ENCODE measurements around the gene PMM2. TPM values are rescaled to one million over a fixed set of nuclear protein-coding genes. Genes with fewer than 3 reads are reported as not detected.
A peak's percentile ranks its signal among the peaks of the same experiment; 100 is the strongest.
"Not testable (repeated sequence)": the region's sequence is repeated elsewhere in the genome, so short reads cannot be mapped to it uniquely, and the experiment has no call there.

The PMM2 gene
- total RNA-seq, 2 experiments from 2014 or later = 36.4 to 47.1 TPM

GRCh38 chr16:8767176-8767575, 30.5 kb upstream of the PMM2 start:
- no peak for ATAC-seq
- Mint-ChIP-seq H3K36me3 (no peaks in the 10 kb centered on the region), H3K4me1 (no peaks in the 10 kb centered on the region), H3K4me3 (no peak overlapping the region), H3K27ac (no peak overlapping the region), H3K9me3 (ENCODE audit: low read depth) (no peaks in the 10 kb centered on the region), H3K27me3 (no peaks in the 10 kb centered on the region)
- CTCF ChIA-PET = no interaction called here
- DNase-seq = no peak

- ATAC-seq (no peak), DNase-seq (no peak)
- H3K27me3 Mint-ChIP-seq = no peaks in the 10 kb centered on the region
- CTCF ChIA-PET = no interaction called here
- H3K4me1 Mint-ChIP-seq = no peaks in the 10 kb centered on the region
- no peaks in the 10 kb centered on the region for H3K9me3 Mint-ChIP-seq (ENCODE audit: low read depth)
- H3K27ac Mint-ChIP-seq = no peak overlapping the region
- no peaks in the 10 kb centered on the region for H3K36me3 Mint-ChIP-seq
- H3K4me3 Mint-ChIP-seq = no peak overlapping the region
These were observed 29.4 kb upstream of the PMM2 start for GRCh38 chr16:8768283-8768682.

GRCh38 chr16:8768692-8769091, 28.9 kb upstream of the PMM2 start:
- H3K4me3 Mint-ChIP-seq = no peak overlapping the region

DNA sequence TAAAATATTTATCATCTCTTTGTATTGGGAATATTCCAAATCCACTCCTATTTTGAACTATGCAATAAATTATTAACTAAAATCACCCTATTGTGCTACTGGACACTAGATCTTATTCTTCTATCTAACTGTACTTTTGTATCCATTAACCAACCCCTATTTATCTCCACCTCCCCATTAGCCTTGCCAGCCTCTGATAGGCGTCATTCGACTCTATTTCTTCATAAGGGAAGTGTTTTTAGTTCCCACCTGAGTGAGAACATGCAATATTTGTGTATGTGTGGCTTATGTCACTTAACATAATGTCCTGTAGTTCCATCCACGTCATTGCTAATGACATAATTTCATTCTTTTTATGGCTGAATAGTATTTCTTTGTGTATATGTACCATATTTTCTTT, 24.1 kb upstream of the PMM2 start:
- H3K4me1 Mint-ChIP-seq = no peaks in the 10 kb centered on the region
- H3K27ac Mint-ChIP-seq = no peak overlapping the region
- H3K36me3 Mint-ChIP-seq = peaks cover 5% of the 10 kb centered on the region
- CTCF ChIA-PET = no interaction called here
- no peaks in the 10 kb centered on the region for H3K9me3 Mint-ChIP-seq (ENCODE audit: low read depth)
- ATAC-seq (no peak), DNase-seq (no peak)
- H3K27me3 Mint-ChIP-seq = no peaks in the 10 kb centered on the region
- H3K4me3 Mint-ChIP-seq = no peak overlapping the region

More at GRCh38 chr16:8768692-8769091, 28.9 kb upstream of the PMM2 start:
- ATAC-seq (no peak), DNase-seq (no peak)
- H3K9me3 Mint-ChIP-seq (ENCODE audit: low read depth) = no peaks in the 10 kb centered on the region
- H3K27me3 Mint-ChIP-seq = no peaks in the 10 kb centered on the region
- H3K36me3 Mint-ChIP-seq = no peaks in the 10 kb centered on the region
- H3K27ac Mint-ChIP-seq = no peak overlapping the region
- no peaks in the 10 kb centered on the region for H3K4me1 Mint-ChIP-seq
- CTCF ChIA-PET = no interaction called here

- Mint-ChIP-seq H3K27me3 (no peaks in the 10 kb centered on the region), H3K36me3 (peaks cover 5% of the 10 kb centered on the region), H3K27ac (no peak overlapping the region), H3K4me3 (no peak overlapping the region), H3K9me3 (ENCODE audit: low read depth) (no peaks in the 10 kb centered on the region), H3K4me1 (no peaks in the 10 kb centered on the region)
- ATAC-seq = no peak
- DNase-seq = no peak
- CTCF ChIA-PET = no interaction called here
These were observed 23.4 kb upstream of the PMM2 start for GRCh38 chr16:8774208-8774607.

- Mint-ChIP-seq H3K36me3 (peaks cover 5% of the 10 kb centered on the region), H3K9me3 (ENCODE audit: low read depth) (no peaks in the 10 kb centered on the region), H3K27me3 (no peaks in the 10 kb centered on the region), H3K27ac (no peak overlapping the region), H3K4me3 (no peak overlapping the region), H3K4me1 (no peaks in the 10 kb centered on the region)
- DNase-seq (no peak), ATAC-seq (no peak)
- CTCF ChIA-PET = no interaction called here
These were observed 22.3 kb upstream of the PMM2 start for GRCh38 chr16:8775359-8775758.

- CTCF ChIA-PET = no interaction called here
- H3K27ac Mint-ChIP-seq = no peak overlapping the region
- DNase-seq (no peak), ATAC-seq (no peak)
- no peak overlapping the region for H3K4me3 Mint-ChIP-seq
- H3K4me1 Mint-ChIP-seq = no peaks in the 10 kb centered on the region
- peaks cover 5% of the 10 kb centered on the region for H3K36me3 Mint-ChIP-seq
- H3K9me3 Mint-ChIP-seq (ENCODE audit: low read depth) = no peaks in the 10 kb centered on the region
- no peaks in the 10 kb centered on the region for H3K27me3 Mint-ChIP-seq
These were observed 21.5 kb upstream of the PMM2 start for GRCh38 chr16:8776129-8776584.

DNA sequence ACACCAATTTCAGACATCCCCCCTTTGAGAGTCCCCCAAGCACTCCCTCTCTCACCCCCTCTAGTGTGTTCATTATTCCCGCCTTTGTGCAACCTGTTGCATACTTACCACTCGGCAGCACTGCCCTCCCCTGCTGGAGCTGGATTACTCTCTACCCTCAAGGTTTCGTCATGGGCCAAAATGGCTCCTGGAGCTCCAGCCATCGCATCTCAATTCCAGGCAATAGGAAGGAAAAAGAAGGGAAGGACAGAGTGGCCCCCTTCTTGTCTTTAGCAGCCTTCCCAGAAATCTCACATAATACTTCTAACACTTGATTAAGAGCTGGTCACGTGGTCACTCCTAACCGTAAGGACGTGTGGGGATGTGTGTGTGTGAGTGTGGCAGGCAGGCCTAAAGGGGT, 20.4 kb upstream of the PMM2 start:
- ATAC-seq = no peak
- Mint-ChIP-seq H3K27ac (no peak overlapping the region), H3K4me3 (no peak overlapping the region), H3K4me1 (no peaks in the 10 kb centered on the region), H3K9me3 (ENCODE audit: low read depth) (no peaks in the 10 kb centered on the region), H3K36me3 (peaks cover 5% of the 10 kb centered on the region), H3K27me3 (no peaks in the 10 kb centered on the region)
- CTCF ChIA-PET = no interaction called here
- no peak for DNase-seq

DNA sequence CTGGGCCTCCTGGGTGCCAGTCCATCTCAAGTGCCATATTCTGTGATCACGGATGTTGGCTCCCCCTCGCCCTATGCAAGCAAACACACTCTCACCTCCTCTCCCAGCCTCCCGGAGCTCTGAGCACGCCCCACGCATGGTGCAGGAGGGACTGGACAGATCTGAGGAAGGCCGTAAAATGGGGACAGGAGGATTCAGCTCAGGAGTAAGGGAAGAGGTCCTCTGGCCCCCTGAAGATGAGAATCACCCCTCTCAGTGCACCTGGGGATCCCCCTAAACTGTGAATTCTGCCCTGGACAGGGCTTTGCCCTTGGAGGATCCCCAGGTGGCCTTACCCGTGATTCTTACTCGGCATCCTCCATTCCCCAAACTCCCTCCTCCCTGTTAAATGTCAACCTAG, 15.8 kb upstream of the PMM2 start:
- Mint-ChIP-seq H3K27me3 (no peaks in the 10 kb centered on the region), H3K36me3 (no peaks in the 10 kb centered on the region), H3K4me1 (no peaks in the 10 kb centered on the region), H3K9me3 (ENCODE audit: low read depth) (no peaks in the 10 kb centered on the region), H3K27ac (no peak overlapping the region), H3K4me3 (no peak overlapping the region)
- CTCF ChIA-PET = no interaction called here
- DNase-seq (no peak), ATAC-seq (no peak)

DNA sequence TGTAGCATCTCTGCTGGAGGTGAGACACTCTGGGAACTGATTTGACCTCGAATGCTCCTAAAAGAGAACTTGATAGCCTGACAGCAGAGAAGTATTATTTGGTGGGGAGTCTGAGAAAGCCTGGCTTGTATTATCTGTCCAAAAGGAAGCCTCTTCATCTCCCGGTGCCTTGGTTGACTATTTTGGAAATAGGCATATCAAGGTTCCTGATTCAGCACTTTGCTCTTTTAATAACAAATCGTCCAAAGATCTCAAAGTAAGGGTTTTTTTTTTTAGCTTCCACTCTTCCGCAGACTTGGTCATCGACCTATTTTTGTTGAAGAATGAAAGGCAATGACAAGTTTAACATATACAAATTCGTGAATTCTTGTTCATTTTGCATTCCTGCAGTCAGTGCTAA, 15.0 kb upstream of the PMM2 start:
- Mint-ChIP-seq H3K36me3 (no peaks in the 10 kb centered on the region), H3K4me3 (no peak overlapping the region), H3K9me3 (ENCODE audit: low read depth) (no peaks in the 10 kb centered on the region), H3K4me1 (no peaks in the 10 kb centered on the region), H3K27me3 (no peaks in the 10 kb centered on the region), H3K27ac (no peak overlapping the region)
- DNase-seq = no peak
- CTCF ChIA-PET = no interaction called here
- no peak for ATAC-seq

GRCh38 chr16:8785408-8785807, 12.2 kb upstream of the PMM2 start:
- no peaks in the 10 kb centered on the region for H3K27me3 Mint-ChIP-seq

DNA sequence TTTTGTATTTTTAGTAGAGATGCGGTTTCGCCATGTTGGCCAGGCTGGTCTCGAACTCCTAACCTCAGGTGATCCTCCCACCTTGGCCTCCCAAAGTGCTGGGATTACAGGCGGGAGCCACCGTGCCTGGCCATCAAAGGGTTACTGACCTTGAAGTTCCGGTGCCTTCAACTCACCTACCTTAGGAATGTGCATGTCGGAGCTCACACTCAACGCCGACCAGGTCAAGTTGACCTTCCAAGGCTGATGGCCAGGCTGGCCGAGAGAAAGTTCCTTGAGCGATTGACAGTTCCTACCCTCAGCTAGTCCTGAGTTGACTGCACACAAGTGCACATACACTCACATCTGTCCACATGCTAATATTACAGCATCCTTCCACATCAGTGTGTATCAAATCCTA, 11.3 kb upstream of the PMM2 start:
- H3K4me3 Mint-ChIP-seq; DNase-seq; H3K4me1 Mint-ChIP-seq; ATAC-seq; H3K36me3 Mint-ChIP-seq; H3K27ac Mint-ChIP-seq; H3K27me3 Mint-ChIP-seq; CTCF ChIA-PET; H3K9me3 Mint-ChIP-seq (ENCODE audit: low read depth): not testable (repeated sequence)

More at GRCh38 chr16:8785408-8785807, 12.2 kb upstream of the PMM2 start:
- Mint-ChIP-seq H3K4me3 (no peak overlapping the region), H3K36me3 (no peaks in the 10 kb centered on the region), H3K27ac (no peak overlapping the region), H3K4me1 (no peaks in the 10 kb centered on the region), H3K9me3 (ENCODE audit: low read depth) (no peaks in the 10 kb centered on the region)
- DNase-seq (no peak), ATAC-seq (no peak)
- CTCF ChIA-PET = no interaction called here

DNA sequence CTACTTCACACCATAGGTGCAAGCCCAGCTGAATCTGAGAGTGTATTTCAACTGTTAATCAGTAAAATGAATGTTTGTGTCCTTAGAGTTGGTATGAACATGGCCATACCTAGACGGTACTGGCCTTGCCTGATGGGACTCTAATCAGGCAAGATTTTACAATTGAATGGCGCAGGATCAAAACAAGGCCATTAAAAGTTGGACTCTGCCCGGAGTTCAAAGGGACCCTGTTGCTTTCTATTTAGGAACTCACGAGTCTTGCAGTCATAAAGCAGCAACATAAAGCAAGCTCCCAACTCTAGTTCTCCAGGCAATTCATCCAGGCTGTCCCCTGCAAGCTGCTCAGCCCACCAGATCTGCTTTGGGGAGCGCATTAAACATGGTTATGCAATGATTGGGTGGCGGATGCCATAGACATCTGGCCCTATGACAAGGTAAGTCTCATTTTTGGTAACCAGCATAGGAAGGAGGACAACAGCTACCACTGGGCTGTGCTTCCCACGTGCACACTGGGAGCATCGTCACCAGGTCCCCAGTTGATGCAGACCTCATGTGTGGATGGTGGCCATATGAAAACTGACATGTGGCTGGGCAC, 9.0 kb upstream of the PMM2 start:
- no peaks in the 10 kb centered on the region for H3K36me3 Mint-ChIP-seq
- no peak overlapping the region for H3K4me3 Mint-ChIP-seq
- no peak overlapping the region for H3K27ac Mint-ChIP-seq
- CTCF ChIA-PET = interaction anchor here (1.5 kb wide), 1 partner anchor 91 kb away, joined by 4 read pairs; no protein-coding TSS in a partner anchor
- H3K9me3 Mint-ChIP-seq (ENCODE audit: low read depth) = no peaks in the 10 kb centered on the region
- H3K4me1 Mint-ChIP-seq = peaks cover 5% of the 10 kb centered on the region
- no peaks in the 10 kb centered on the region for H3K27me3 Mint-ChIP-seq
- DNase-seq = no peak
- no peak for ATAC-seq

DNA sequence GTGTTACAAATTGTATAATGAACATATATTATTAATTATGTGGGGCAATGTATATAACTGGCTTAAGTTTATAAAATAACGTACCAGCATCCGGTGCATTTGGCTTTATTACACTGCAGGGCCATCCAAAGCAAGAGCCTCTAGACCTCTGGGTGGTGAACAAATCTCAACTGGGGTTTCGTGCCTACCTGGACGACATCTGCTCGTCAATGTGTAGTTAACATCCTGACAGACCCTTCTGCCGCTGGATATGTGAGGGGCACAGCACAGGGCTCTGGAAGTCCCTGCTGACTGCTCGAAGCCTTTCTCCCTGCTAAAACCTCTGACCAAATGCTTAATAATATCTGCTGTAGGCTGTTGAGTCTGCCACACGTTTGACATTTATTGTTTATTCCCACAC, 2.5 kb upstream of the PMM2 start:
- Mint-ChIP-seq H3K27ac (no peak overlapping the region), H3K4me1 (peaks cover 40% of the 10 kb centered on the region), H3K27me3 (no peaks in the 10 kb centered on the region), H3K36me3 (peaks cover 10% of the 10 kb centered on the region), H3K4me3 (no peak overlapping the region), H3K9me3 (ENCODE audit: low read depth) (no peaks in the 10 kb centered on the region)
- CTCF ChIA-PET = no interaction called here
- ATAC-seq (no peak), DNase-seq (no peak)

- ATAC-seq (no peak), DNase-seq (no peak)
- H3K9me3 Mint-ChIP-seq (ENCODE audit: low read depth) = no peaks in the 10 kb centered on the region
- CTCF ChIA-PET = interaction anchor here (1.0 to 3.1 kb wide), 3 partner anchors 83 to 226 kb away, joined by 4 to 10 read pairs (median 4); no protein-coding TSS in a partner anchor
- peaks cover 42% of the 10 kb centered on the region for H3K4me1 Mint-ChIP-seq
- peaks cover 10% of the 10 kb centered on the region for H3K36me3 Mint-ChIP-seq
- H3K4me3 Mint-ChIP-seq = peak overlapping the region; percentile 91
- H3K27ac Mint-ChIP-seq = no peak overlapping the region
- no peaks in the 10 kb centered on the region for H3K27me3 Mint-ChIP-seq
These were observed 1.8 kb upstream of the PMM2 start for GRCh38 chr16:8795818-8796217.

All from activated CD8-positive, alpha-beta memory T cell treated with anti-CD3 and anti-CD28 coated beads, Interleukin-2, amount 10 ng/mL, durations not matched to agents 7 days and 5 days (primary cell).